Measurements from ENCODE around the gene SV2B.

SV2B gene

DNA sequence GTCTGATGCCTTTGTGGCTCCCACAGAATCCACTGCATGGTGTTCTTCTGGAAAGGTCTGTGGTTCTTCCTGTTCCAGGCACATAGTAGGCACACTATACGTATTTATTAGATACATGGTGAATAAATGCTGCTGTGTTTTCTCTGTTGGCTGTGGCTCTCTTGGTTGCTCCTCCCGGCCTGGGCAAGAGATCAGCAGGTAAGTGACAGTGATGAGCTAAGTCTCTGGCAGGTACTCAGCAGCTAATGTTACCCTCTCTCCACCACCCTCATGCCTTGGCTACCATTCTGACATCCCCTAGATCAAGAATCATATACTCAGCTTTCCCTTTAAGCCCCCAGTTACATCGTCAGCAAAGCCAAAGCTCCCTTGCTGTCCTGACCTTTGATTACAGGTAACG lies 8.4 kb downstream of the SV2B start:
- no peak for DNase-seq

DNA sequence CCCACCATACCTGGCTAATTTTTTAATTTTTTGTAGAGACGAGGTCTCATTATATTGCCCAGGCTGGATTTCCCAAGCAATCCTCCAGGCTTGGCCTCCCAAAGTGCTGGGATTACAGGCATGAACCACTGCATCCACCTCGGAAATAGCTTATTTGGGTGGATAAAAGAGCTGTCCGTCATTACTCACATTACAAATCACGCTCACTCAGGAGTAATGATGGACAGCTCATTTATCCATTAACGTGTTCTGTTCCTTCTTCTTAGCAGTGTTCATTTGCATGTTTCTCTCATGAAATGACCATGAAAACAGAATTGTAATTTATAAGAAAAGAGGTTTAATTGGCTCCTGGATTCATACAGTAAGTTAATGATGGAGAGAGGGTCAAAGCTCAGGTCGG lies 9.8 kb downstream of the SV2B start:
- no peak for DNase-seq

DNA sequence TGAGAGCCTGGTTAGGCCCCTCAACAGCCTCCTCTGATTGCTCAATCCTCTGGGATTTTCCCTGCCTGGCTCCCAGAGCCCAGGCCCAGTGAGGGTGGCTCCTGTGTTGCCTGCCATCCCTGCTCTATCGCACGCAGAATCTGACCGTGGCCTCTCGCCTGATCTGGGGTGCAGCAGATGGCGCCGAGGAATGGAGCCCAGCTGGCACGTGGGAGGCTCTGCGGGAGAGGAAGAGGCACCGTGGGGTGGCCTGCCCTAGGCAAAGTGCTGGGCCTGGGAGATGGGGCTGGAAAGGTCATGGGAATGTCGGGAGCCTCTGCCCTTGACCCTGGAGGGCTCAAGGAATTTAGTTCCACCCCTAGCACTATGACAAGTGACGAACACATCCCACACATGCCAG lies 10.3 kb downstream of the SV2B start:
- DNase-seq = no peak

DNA sequence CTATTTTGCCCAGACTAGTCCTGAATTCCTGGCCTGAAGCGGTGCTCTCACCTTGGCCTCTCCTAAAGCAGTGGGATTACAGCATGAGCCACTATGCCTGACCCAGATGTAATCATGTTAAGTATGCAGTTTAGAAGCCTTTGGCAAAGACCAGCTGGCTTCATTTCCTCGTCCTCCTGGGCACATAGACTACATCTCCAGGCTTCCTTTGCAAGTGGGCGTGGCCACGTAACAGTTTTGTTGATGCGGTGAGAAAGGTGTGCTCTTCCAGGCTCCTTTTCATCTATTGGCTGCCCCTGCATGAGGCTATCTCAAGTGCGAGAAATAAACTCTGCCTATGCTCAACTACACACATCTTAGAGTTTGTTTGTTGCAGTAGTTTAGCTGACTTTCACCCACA lies 13.0 kb downstream of the SV2B start:
- DNase-seq = no peak

DNA sequence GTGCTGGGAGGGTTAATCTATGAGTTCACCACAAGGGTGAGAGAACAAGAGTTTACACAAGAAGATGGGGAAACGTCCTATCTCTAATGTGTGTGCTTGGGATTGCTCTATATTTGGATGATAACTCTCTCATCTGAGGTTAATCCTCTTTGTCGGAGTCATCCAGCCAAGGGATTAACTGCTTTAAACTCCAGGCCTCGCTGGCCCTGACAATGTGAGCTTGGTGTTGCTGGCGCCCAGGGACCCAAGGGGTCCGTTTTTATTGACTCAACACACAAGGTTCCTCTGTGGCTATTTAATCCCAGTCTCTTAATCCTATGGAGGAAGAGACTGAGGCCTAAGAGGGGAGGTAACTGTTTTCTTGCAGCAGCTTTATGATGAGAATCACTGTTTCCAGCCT lies 14.2 kb downstream of the SV2B start:
- no peak for DNase-seq

DNA sequence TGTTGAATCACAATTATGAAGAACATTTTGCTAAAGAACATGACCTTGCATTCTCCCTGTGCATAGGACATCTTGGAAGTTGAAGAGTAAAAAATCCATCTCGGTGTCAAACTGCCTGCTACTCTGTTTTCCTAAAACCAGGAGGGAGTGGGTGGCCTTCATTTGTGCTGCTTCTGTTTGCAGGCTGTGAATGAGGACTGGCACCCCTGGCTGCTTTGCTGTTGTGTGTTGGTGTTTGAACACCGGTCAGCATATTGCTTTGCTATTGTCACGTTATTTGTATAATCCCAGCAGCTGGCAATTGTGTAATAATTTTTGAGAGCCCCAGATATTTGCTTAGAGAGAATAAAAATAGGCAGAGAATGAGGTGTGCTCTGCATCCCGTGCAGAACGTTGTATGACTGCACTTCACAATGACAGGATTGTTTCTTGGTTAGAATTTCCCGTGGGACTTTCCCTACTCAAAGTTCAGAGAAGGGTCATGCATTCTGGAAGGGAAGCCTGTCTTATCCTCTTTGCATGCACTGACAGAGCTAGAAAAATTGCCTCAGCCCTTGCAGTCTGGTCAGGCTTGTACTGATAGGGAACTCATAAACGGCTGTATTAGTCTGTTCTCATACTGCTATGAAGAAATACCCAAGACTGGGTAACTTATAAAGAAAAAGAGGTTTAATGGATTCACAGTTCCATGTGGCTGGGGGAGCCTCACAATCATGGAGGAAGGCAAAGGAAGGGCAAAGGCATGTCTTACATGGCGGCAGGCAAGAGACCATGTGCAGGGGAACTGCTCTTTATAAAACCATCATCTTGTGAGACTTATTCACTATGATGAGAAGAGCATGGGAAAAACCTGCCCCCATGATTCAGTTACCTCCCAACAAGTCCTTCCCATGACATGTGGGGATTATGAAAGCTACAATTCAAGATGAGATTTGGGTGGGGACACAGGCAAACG lies 16.3 kb downstream of the SV2B start:
- DNase-seq = no peak

DNA sequence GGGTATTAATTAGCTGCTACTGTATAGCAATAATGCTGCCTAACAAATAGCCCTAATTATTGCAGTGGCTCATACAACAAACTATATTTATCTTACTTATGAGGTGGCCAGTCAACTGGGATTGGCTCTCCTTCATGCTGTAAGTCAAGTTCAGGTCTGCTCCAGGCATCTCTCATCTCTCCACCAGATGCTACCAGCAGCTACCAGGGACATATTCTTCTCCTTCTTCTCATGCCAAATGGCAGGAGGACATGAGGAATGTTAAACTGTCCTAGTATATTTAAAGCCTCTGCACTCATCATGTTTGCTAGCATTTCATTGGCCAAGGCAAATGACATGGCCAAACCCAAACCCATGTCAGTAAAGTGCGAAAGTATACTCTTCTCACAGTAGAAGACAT lies 17.3 kb downstream of the SV2B start:
- DNase-seq = no peak

DNA sequence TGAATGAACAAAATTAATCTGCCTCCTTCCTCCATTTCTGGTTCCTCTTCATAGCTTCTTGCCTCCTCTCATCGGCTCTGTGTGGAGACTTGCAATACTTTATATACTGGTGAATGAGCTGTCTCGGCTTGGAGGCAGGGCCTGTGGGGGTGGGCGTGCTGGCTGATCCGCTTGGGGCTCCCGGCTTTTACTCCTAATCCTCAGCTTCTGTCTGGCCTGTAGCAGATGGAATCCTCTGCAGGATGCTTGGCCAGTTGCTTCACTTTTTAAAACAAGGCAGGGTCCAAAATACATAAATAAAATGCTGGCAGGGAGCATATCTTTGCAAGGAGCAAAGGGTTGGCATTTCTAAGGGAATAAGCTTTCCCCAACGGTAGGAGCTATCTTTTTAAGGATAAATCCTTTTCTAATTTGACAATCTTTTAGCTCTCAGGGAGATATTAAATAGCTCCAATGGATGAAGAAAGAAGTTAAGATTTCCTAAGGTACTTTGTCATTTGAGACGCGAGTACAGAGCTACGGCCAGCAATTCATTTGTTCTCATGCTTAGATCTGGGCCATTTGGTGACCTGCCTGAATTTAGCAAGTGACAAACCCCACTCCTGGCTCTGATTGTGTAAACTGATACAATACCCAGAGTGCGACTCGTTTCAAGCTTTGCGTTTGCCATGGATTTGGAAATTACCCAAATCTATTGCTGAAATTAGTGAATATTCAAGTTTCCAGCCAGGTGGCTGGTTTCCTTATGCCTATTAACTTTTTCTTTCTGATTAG lies 18.9 kb downstream of the SV2B start:
- DNase-seq = no peak

DNA sequence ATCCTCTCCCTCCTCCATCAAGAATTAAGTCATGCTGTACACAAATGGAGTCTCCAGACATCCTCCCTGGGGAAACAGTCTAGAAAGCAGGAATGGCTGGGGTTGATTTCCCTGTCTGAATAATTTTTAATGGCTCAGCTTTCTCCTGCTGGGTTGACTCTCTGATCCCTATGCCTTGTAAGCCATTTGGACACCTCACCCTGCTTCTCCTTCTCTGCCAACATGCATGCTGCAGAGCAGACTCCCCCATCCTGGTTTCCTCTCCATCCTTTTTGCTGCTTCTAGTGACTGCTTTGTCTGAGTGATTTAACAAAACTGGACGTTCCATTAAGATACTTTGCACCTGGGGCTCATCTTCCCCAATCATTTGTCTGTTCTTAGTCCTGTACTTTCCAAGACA lies 22.2 kb downstream of the SV2B start:
- no peak for DNase-seq

DNA sequence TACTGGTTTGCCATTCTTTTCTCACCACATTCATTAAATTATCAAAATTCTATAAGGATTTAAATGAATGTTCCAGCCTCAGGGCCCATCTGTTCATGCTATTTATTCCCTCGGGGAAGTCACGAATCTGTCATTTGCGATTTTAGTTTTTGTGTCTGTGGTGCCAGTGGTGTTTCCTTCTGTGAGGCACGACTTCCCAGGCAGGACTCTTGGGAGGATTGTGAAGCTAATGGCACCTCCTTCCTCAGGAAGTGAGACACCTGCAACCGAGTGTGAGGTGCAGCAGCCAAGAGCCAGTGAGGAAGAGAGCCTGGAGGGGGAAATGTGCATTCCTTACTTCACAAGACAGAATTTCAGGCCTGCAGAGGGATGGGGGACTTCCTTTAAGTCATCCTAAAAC lies 24.1 kb downstream of the SV2B start:
- DNase-seq = no peak

DNA sequence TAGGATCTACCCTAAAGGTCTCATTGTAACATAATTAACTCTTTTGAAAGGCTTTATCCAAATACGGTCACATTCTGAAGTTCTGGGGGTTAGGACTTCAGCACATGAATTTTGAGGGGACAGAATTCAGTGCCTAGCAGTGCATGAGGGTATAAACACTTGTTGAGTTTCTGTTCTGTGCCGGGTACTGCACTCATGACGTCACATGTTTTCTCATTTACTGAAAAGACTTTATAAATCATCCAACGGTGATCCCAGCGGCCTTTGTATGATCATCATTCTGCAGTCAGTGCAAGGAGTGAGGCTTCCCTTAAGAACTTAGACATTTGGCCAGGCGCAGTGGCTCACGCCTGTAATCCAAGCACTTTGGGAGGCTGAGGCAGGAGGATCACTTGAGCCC lies 25.1 kb downstream of the SV2B start:
- no peak for DNase-seq

DNA sequence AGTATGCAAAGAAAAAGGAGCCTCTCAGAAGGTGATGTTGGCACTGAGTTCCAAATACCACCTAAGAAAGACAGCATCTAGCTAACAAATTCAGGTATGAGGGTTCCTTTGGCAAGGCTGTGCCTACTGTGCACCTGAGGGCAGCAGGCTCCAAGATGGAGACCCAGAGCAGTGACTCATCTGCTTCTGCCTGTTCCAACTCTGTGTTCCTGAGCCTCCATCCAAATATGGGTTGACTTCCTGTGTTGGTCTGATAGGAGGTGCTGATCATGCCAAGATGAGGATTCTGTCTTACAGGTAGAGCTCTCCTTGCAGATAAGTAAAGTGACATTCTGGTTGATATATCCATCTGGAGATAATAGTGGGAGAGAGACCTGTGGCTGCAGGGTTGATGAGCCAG lies 26.0 kb downstream of the SV2B start:
- DNase-seq = no peak

DNA sequence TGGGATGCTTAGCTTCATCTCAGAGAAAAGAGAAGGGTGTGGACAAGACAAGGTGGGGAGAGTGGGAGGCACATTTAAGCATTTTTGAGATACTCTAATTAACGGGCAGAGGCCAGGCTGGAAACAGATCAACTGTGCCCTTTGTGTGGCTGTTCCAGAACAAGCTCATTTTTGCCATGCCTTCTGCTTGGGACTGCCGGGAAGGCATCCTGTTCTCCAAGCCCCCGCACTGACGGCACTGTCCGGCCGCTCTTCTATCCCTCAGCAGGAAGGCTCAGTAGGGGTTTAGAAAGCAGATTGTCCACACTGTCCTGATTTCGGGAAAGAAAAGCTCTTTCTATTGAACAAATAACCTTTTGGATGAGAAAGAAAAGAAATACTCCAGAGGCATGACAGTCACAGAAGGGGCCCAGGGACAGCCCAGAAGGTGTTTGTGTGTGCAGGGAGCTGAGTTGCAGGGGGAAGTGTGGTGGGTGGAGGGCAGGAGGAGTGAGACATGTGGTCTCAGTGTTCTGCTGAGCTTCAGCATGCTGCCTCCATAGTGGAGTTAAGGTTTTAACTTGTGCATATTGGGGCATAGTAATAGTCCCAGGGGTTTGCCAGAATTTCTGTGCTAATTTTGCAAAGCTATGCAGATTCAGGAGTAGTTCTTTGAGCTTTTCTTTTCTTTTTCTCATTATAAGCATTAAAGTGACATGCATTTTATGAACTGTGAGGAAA lies 27.3 kb downstream of the SV2B start:
- DNase-seq = no peak

DNA sequence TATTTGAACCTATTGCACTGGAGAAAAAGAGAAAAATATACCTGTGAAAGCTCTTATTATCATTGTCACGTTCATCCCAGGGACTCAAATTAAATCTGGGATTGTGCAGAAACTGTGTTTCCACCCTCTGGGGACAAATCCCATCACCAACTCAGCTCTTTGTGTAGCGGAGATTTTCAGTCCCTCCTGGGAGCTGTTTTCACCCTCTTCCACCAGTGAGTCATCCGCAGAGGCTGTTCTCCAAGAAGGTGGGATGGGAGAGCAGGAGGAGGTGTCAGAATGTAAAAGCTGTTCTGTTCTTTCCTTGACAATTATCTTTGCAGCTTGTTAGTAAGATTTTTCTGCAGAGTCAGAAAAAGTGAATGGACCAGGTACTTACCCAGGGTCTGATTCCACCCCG lies 28.0 kb downstream of the SV2B start:
- no peak for DNase-seq

DNA sequence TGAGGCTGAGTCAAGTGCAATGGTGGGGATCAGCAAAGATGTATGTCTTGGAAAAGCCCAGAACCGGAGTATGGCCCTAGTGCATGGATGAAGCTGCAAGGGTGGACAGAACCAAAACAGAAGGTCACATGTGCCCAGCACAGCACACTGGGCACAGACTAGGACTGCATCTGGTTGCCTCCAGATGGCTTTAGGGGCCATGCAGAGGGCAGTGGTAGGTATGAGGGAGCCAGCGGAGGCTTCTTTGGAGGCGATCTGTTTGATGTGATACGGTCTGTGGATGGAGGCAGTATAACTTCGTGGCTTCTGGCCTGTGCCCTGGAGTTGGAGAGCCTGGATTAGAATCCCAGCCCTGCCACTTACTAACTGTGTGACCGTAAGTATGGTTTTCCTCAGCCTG lies 29.4 kb downstream of the SV2B start:
- DNase-seq = no peak

DNA sequence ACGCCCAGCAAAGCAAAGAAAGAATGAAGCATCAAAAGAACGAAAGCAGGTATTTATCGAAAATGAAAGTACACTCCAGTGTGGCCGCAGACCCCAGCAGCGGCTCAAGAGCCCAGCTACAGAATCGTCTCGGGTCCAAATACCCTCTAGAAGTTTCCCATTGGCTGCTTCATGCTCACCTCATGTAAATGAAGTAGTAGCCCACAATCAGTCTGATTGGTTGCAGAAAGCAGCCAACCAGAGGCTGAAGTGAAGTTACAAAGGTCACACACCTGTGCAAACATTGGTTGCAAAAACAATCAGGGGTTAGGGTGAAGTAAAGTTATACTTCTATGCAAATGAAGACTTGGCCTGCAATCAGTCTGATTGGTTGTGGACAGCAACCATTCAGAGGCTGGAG lies 32.0 kb downstream of the SV2B start:
- no peak for DNase-seq

DNA sequence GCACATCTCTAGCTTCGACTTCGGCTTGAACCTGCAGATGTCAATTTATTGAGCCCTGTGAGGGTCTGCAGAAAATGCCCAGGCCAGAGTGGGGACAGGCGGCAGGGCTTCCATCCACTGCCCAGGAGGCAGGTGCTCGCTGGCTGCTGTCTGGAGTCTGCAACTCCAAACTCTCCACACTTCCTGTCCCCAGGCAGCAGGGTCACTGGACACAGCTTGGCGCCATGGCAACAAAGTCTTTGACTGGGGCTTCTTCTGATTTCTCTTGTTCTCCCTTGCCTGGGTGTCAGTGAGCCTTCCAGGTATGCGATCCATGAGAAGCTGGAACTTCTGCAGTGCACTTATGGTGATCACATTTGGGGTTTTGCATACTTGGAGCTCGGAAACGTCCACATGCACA lies 33.5 kb downstream of the SV2B start:
- no peak for DNase-seq

DNA sequence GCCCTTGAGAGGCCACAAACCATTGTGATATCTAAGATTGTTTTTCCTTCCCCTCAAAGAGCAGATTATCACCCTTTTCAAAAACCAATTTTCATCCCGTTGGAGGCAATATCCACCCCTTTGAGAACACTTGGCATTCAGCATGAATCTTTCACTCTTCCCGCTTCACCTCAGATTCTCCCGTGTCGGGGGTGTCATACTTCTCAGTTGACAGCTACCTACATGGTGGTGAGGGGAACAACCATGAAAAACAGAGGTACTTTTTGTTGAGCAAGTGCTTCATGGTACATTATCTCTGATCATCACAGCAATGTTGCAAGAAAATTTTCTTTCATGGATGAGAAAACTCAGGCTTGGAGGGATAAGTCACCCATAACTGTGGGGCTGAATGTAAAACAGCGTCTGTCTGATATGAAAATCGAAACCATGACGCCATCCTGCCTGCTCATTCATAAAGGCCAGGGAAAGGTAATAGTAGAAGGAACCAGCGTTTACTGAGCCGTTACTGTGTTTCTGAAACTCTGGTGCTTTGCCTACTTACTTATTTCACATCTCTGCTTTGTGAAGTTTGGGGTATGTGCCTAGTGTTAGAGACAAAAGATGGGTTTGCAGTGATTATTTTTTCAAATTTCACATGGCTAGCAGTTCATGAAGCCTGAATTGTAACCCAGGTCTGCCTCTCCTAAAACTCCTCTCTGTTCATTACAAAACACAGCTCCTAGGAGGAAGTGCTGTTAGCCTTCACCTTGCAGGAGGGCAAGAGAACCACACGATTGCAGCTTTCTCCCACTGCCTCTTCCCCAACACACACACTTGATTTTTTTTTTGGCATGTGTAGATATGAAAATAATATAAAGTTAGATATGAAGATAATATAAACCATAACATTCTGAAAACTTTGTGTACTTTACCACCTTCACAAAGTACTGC lies 35.4 kb downstream of the SV2B start:
- no peak for DNase-seq

DNA sequence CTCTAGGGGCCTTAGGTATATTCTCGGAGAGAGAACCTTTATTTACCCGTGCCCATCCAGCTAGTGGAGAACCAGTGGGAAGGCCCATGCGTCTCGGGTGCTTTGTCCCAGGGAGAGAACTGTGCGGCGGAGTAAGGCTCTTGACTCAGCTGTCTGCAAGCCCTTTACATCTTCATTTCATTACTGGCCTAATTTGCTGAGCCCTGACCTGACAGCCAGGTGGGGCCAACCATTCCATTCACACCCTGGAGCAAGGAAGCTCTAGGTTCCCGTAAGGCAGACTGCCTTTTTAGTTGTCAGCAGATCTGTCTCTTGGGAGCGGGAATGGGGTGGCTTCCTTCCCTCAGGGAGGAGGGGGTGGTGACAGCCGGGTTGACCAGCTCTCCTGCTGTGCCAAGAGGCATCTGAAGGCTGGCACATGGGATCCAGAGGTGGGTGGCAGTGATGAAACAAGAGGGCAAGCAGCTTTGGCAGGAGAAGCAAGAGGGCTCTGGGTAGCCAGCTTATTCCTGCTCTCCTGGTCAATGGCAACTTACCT lies 36.4 kb downstream of the SV2B start:
- DNase-seq = no peak

DNA sequence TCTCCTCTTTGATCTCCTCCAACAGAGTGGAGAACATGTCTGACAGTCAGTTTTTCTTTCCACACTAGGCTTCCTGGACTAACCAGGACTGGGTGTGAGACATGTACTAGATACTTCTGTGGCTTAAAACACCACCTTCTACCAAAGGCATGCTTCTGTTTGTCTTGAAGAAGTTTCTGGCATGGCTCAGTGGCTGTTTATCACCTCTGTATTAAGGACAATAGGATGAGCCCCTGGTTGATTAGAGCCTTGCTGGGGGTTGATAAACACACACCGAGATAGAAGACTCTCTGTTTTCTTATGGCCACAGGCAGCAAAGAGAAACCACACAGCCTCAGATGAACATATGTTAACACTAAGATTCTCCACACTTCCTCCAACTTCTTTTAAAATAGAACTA lies 40.5 kb downstream of the SV2B start:
- DNase-seq = no peak

DNA sequence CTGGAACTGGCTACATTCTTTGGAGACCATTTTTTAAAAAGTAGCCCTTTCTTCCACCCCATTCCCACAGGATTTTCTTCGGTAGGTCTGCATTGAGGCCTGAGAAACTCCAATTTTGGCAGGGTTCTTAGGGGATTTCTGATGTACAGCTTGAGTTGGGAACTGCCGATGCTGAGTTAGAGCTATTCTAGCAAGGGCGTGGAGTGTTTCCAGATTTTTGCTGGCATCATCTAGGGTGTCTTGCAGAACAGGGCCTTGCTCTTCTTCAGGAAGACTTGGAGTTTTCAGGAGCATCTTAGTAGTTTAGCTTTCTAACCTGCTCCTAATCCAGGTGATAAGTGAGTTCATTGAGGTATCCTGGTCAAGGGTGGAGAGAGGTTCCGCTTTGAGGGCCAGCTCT lies 41.0 kb downstream of the SV2B start:
- no peak for DNase-seq

DNA sequence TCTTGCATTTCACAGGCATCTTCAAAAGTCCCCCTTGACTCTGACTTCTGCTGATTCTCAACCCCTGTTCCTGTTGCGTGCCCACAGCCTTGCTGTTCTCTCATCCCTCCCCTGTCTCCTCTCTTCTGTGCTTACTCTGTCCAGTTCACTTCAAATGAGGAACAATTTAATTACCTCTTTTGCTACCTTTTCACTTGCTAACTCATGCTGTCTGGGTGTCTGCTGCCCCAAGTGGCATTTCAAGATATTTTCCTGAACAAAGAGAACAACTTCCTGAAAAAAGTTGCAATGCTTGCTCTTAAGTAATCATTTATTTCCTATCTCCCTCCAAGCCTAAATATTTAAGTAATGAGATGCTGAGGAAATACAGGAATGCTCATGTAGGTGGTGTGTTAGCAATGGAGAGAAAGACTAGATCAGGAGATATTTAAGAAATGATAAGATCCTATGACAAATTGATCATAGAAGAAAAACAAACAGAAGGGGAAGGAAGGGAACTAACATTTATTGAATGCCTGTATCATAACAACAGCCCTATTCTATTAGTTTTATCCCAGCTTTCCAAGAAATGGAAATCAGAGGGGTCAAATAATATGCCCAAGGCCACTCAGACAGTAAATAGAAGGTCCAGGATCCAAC lies 42.2 kb downstream of the SV2B start:
- no peak for DNase-seq
